Small intestine (tissue), 7 donors: ENCODE measurements around the gene P2RX7. TPM values are rescaled to one million over a fixed set of nuclear protein-coding genes. Genes with fewer than 3 reads are reported as not detected.

Experiments
- DNase-seq, 2 donors: peaks; one replicate each; pipeline versions ENCODE4 v3.0.0 to v3.0.0-alpha.2; 2013
- FAIRE-seq: peaks from 2 replicates; lab custom pipeline; 2012; peaks lifted over from hg19 to GRCh38; lab: Jason Lieb, UNC
- H3K27ac ChIP-seq, 3 donors: one replicate each; pipeline ENCODE4 v1.5.1; 2013; ENCODE audit warnings: low read length in 2 of 3, mild to moderate bottlenecking in 2 of 3, control low read depth in 1 of 3, inconsistent platforms in 1 of 3, low read depth in 1 of 3, moderate library complexity in 1 of 3
- H3K27me3 ChIP-seq, 3 donors: one replicate each; pipeline ENCODE4 v1.6.1; 2013; ENCODE audit warnings: low read length in 3 of 3, inconsistent platforms in 1 of 3; ENCODE audit not compliant: control insufficient read depth in 3 of 3, insufficient read depth in 3 of 3
- H3K36me3 ChIP-seq, 3 donors: one replicate each; pipeline ENCODE4 v1.6.1; 2013; ENCODE audit warnings: low read length in 3 of 3, inconsistent platforms in 1 of 3, low read depth in 1 of 3, mild to moderate bottlenecking in 1 of 3, moderate library complexity in 1 of 3; ENCODE audit not compliant: control insufficient read depth in 3 of 3, insufficient read depth in 2 of 3
- H3K4me1 ChIP-seq, 3 donors: one replicate each; pipeline ENCODE4 v1.6.1; 2013; ENCODE audit warnings: low read length in 2 of 3, inconsistent platforms in 1 of 3, low read depth in 1 of 3, mild to moderate bottlenecking in 1 of 3, moderate library complexity in 1 of 3; ENCODE audit not compliant: control insufficient read depth in 3 of 3, insufficient read depth in 2 of 3
- H3K4me3 ChIP-seq, 3 donors: one replicate each; pipeline ENCODE4 v1.5.1; 2013; ENCODE audit warnings: low read length in 3 of 3, control low read depth in 1 of 3, inconsistent platforms in 1 of 3, low read depth in 1 of 3, mild to moderate bottlenecking in 1 of 3, moderate library complexity in 1 of 3
- H3K9me3 ChIP-seq, 2 donors: one replicate each; pipeline ENCODE4 v1.6.1; 2013; ENCODE audit warnings: low read depth in 1 of 2, low read length in 1 of 2; ENCODE audit not compliant: control insufficient read depth in 2 of 2, insufficient read depth in 1 of 2
- WGBS, 3 donors: extraction: QIAGEN DNeasy Blood & Tissue Kit; methylation state at CpG; one replicate each; pipeline ENCODE4 v1.1.7; 2013; 5-methylcytosine and 5-hydroxymethylcytosine counted together
- polyA plus RNA-seq, 4 donors: library from polyadenylated mRNA; stranded (reverse) in 3 of 4; unstranded in 1 of 4; fragments of 200-250 nt in 3 of 4; fragments of 120-200 nt in 1 of 4; gene quantifications; one replicate each; pipeline versions ENCODE4 v1.2.1 to v1.2.3, GENCODE V29; 2013
- donor health status: healthy with polysubstance abuse.
- donor health status: control.
- donor health status: control.
- donor health status: Bipolar disorder and iron deficiency.
- donor health status: healthy.

The P2RX7 gene
- polyA plus RNA-seq, 4 donors = 0.27 to 0.66 (median 0.62) TPM; not detected in 1

GRCh38 chr12:121165316-121165715, 32.6 kb downstream of the P2RX7 start:
- H3K4me1 ChIP-seq = no peaks in the 10 kb centered on the region
- WGBS, 3 donors = 60 to 74% (median 67%) methylated on average over 9 of the region's 9 CpGs
- peaks cover 0 to 6% (median 0%) of the 10 kb centered on the region in 3 donors for H3K27me3 ChIP-seq
- no peak for FAIRE-seq
- peaks cover 0 to 4% (median 0%) of the 10 kb centered on the region in 3 donors for H3K36me3 ChIP-seq
- no peak for DNase-seq
- H3K9me3 ChIP-seq = no peaks in the 10 kb centered on the region
- H3K4me3 ChIP-seq = no peak overlapping the region
- no peak overlapping the region for H3K27ac ChIP-seq

GRCh38 chr12:121166356-121166755, 33.7 kb downstream of the P2RX7 start:
- Histone ChIP-seq H3K4me3 (no peak overlapping the region), H3K36me3 (peaks cover 0 to 4% (median 0%) of the 10 kb centered on the region in 3 donors), H3K27ac (no peak overlapping the region), H3K9me3 (no peaks in the 10 kb centered on the region), H3K4me1 (no peaks in the 10 kb centered on the region), H3K27me3 (peaks cover 0 to 6% (median 0%) of the 10 kb centered on the region in 3 donors)
- FAIRE-seq = no peak
- WGBS, 3 donors = 39 to 83% (median 82%) methylated on average over 1 of the region's 1 CpG
- DNase-seq = no peak

GRCh38 chr12:121167232-121167820, 34.6 kb downstream of the P2RX7 start:
- Histone ChIP-seq H3K9me3 (no peaks in the 10 kb centered on the region), H3K27me3 (peaks cover 0 to 6% (median 0%) of the 10 kb centered on the region in 3 donors), H3K27ac (no peak overlapping the region), H3K4me3 (no peak overlapping the region), H3K36me3 (peaks cover 0 to 4% (median 0%) of the 10 kb centered on the region in 3 donors), H3K4me1 (no peaks in the 10 kb centered on the region)
- WGBS, 3 donors = 83 to 87% (median 85%) methylated on average over 14 of the region's 14 CpGs
- no peak for FAIRE-seq
- DNase-seq = no peak

- H3K4me1 ChIP-seq = no peaks in the 10 kb centered on the region
- no peak overlapping the region for H3K4me3 ChIP-seq
- peaks cover 0 to 6% (median 0%) of the 10 kb centered on the region in 3 donors for H3K27me3 ChIP-seq
- FAIRE-seq (no peak), DNase-seq (no peak)
- no peaks in the 10 kb centered on the region for H3K9me3 ChIP-seq
- H3K36me3 ChIP-seq = peaks cover 0 to 4% (median 0%) of the 10 kb centered on the region in 3 donors
- 61 to 92% (median 77%) methylated on average over 3 of the region's 3 CpGs for WGBS, 3 donors
- no peak overlapping the region for H3K27ac ChIP-seq
Observed at GRCh38 chr12:121167951-121168350, 35.3 kb downstream of the P2RX7 start.

GRCh38 chr12:121170151-121170550, 37.5 kb downstream of the P2RX7 start:
- no peak overlapping the region for H3K4me3 ChIP-seq
- H3K9me3 ChIP-seq = no peaks in the 10 kb centered on the region
- peaks cover 0 to 6% (median 0%) of the 10 kb centered on the region in 3 donors for H3K27me3 ChIP-seq
- 75 to 96% (median 86%) methylated on average over 5 of the region's 5 CpGs for WGBS, 3 donors
- H3K36me3 ChIP-seq = peaks cover 0 to 4% (median 0%) of the 10 kb centered on the region in 3 donors
- no peaks in the 10 kb centered on the region for H3K4me1 ChIP-seq
- FAIRE-seq = no peak
- no peak overlapping the region for H3K27ac ChIP-seq
- no peak for DNase-seq

- no peak overlapping the region for H3K27ac ChIP-seq
- no peaks in the 10 kb centered on the region for H3K4me1 ChIP-seq
- H3K4me3 ChIP-seq = no peak overlapping the region
- no peaks in the 10 kb centered on the region for H3K9me3 ChIP-seq
- peaks cover 0 to 4% (median 0%) of the 10 kb centered on the region in 3 donors for H3K27me3 ChIP-seq
- FAIRE-seq (no peak), DNase-seq (no peak)
- peaks cover 0 to under 1% (median 0%) of the 10 kb centered on the region in 3 donors for H3K36me3 ChIP-seq
- WGBS, 3 donors = 80 to 87% (median 83%) methylated on average over 14 of the region's 14 CpGs
Observed at GRCh38 chr12:121170611-121171260, 38.1 kb downstream of the P2RX7 start.

GRCh38 chr12:121172145-121172544, 39.5 kb downstream of the P2RX7 start:
- Histone ChIP-seq H3K9me3 (no peaks in the 10 kb centered on the region), H3K36me3 (no peaks in the 10 kb centered on the region), H3K27me3 (no peaks in the 10 kb centered on the region), H3K4me3 (no peak overlapping the region), H3K4me1 (no peaks in the 10 kb centered on the region), H3K27ac (no peak overlapping the region)
- FAIRE-seq = no peak
- WGBS, 3 donors = 89 to 92% (median 90%) methylated on average over 6 of the region's 6 CpGs
- no peak for DNase-seq

- no peak overlapping the region for H3K27ac ChIP-seq
- DNase-seq (no peak), FAIRE-seq (no peak)
- no peaks in the 10 kb centered on the region for H3K4me1 ChIP-seq
- H3K36me3 ChIP-seq = no peaks in the 10 kb centered on the region
- no peaks in the 10 kb centered on the region for H3K9me3 ChIP-seq
- H3K4me3 ChIP-seq = no peak overlapping the region
- 86 to 92% (median 90%) methylated on average over 16 of the region's 16 CpGs for WGBS, 3 donors
- H3K27me3 ChIP-seq = no peaks in the 10 kb centered on the region
Observed at GRCh38 chr12:121175383-121176119, 42.9 kb downstream of the P2RX7 start.
